Ishikawa (cell line): Measurements from ENCODE around the gene ASIP.

Experiments used
- CEBPB ChIP-seq: IDR thresholded peaks from 2 replicates; pipeline ENCODE4 v1.6.1; 2012
- CREB1 ChIP-seq: IDR thresholded peaks from 2 replicates; pipeline ENCODE4 v1.6.1; 2012; ENCODE audit warnings: low read depth
- EGR1 ChIP-seq: IDR thresholded peaks from 2 replicates; pipeline ENCODE4 v1.6.1; 2012
- EP300 ChIP-seq: IDR thresholded peaks from 2 replicates; pipeline ENCODE4 v1.6.1; 2012; ENCODE audit warnings: borderline replicate concordance
- FOXM1 ChIP-seq: IDR thresholded peaks from 2 replicates; pipeline ENCODE4 v1.6.1; 2012; ENCODE audit warnings: low read depth, borderline replicate concordance
- MAX ChIP-seq: IDR thresholded peaks from 2 replicates; pipeline ENCODE4 v1.6.1; 2012
- NFIC ChIP-seq: IDR thresholded peaks from 2 replicates; pipeline ENCODE4 v1.6.1; 2012
- RAD21 ChIP-seq: IDR thresholded peaks from 2 replicates; pipeline ENCODE4 v1.6.1; 2012; ENCODE audit warnings: low read depth
- REST ChIP-seq: IDR thresholded peaks from 2 replicates; pipeline ENCODE4 v1.6.1; 2012; ENCODE audit warnings: low read depth, mild to moderate bottlenecking
- TAF1 ChIP-seq: IDR thresholded peaks from 2 replicates; pipeline ENCODE4 v1.6.1; 2012; ENCODE audit warnings: low read depth, mild to moderate bottlenecking
- ZBTB7A ChIP-seq: IDR thresholded peaks from 2 replicates; pipeline ENCODE4 v1.6.1; 2012; ENCODE audit warnings: low read depth

GRCh38 chr20:34269996-34270627 is 28.9 kb downstream of the ASIP start:
- TF ChIP-seq RAD21 (no peak), CREB1 (no peak), EP300 (no peak), TAF1 (no peak), CEBPB (no peak), NFIC (no peak), FOXM1 (no peak), MAX (no peak), ZBTB7A (no peak), EGR1 (no peak), REST (no peak)
